NK-92 (cell line): ENCODE measurements around the gene CYP2A13.
"Not testable (repeated sequence)": the region's sequence is repeated elsewhere in the genome, so short reads cannot be mapped to it uniquely, and the experiment has no call there.

Experiments
- DNase-seq: peaks from one replicate; lab custom pipeline; 2025; ENCODE audit not compliant: unreplicated experiment; lab: John Stamatoyannopoulos, UW

Gene CYP2A13

DNA sequence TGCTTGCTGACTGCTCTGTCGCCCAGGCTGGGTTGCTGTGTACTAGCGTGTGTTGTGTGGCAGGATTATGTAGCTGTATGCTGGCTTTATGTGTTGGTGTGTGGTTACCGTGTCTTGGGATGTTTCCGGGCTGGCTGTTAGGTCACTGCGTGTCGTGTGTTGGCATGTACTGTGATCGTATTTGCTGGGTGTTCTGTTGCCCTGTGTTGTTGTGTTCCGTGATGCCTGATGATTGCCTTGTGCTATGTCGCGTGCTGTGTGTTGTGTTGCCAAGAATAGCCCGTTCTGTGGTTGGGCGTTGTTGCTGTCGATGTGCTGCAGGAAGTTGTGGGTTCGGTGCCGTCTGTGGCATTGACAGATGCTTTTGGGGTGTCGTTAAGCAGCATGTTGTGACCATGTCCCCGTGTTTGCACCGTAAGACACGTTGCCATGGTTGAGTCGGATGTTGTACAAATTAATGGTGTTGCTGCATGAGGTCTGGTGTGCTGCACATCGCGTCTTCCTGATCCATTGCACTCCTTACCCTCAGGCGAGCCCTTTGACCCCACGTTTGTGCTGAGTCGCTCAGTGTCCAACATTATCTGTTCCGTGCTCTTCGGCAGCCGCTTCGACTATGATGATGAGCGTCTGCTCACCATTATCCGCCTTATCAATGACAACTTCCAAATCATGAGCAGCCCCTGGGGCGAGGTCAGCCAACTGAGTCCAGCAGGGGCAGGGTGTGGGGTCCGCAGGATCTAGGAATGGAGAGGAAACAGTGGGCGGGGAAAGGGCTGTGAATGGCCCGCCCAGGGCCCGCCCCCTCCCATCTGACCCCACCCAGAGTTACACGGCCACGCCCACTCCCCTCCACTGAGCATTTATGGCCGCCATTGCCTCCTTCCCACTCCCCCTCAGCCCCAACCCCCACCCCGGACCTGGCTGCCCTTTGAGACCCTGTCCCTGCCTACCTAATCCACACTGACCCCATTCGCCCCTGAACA lies 33.0 kb downstream of the CYP2A13 start:
- DNase-seq, result not testable (repeated sequence)

- DNase-seq, result not testable (repeated sequence)
Measured at GRCh38 chr19:41122846-41123245, 34.6 kb downstream of the CYP2A13 start.

GRCh38 chr19:41123716-41124294 lies 35.6 kb downstream of the CYP2A13 start:
- no peak for DNase-seq

DNA sequence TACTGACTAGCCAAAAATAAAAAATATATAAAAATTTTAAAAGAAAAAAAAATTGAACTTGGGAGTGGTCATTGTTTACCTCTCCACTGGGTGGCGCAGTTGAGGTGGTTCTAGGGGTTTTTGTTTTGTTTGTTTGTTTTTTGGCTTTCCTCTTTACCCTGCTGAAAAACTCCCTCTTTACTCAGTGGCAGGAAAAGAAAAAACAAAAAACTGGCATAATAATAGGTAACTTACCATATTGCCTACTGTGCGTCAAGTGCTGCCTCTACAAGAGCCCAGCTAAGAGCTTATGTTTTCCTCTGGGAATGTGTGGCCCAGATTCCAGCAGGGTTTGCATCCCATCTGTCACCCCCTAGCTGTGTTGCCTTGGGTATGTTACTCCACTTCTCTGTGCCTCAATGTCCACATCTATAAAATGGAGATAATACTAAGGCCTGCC lies 38.5 kb downstream of the CYP2A13 start:
- not testable (repeated sequence) for DNase-seq

GRCh38 chr19:41127362-41127761 lies 39.1 kb downstream of the CYP2A13 start:
- DNase-seq, result not testable (repeated sequence)

DNA sequence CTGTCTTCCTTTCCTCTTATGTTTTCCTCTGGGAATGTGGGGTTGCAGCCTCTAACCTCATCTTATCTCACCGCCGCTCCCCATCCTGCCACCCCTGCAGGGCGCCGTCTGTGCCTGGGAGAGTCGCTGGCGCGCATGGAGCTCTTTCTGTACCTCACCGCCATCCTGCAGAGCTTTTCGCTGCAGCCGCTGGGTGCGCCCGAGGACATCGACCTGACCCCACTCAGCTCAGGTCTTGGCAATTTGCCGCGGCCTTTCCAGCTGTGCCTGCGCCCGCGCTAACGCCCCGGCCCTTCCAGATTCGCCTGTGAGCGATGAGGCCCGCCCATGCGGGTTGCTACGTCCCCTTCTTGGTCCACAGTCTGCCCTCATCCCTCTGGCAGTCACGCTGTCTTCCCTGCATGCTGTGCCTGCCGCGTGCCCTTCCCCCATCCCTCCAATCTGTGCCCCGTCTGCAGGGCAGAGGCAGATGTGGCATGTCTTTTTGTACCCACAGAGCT lies 39.6 kb downstream of the CYP2A13 start:
- DNase-seq, result not testable (repeated sequence)

GRCh38 chr19:41128692-41129091 lies 40.4 kb downstream of the CYP2A13 start:
- no peak for DNase-seq

GRCh38 chr19:41131186-41131585 lies 42.9 kb downstream of the CYP2A13 start:
- DNase-seq, result no peak

DNA sequence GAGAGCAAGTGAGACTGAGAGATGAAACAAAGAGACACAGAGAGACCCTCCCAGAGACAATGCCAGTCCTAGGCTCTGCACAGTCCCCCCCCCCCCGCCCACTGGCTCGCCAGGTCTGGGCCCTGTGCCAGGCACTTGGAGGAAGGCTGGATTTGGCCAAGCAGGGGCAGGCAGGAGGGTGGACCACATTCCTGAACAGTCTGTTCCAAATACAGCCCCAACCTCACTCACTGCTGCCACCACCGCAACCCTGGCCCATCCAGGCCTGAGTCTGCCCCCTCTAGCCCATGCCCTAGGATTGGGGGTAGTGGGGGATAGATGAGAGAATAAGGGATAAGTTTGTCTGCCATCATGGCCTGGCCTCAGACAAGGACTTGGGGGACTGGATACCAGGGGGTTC lies 45.0 kb downstream of the CYP2A13 start:
- no peak for DNase-seq

DNA sequence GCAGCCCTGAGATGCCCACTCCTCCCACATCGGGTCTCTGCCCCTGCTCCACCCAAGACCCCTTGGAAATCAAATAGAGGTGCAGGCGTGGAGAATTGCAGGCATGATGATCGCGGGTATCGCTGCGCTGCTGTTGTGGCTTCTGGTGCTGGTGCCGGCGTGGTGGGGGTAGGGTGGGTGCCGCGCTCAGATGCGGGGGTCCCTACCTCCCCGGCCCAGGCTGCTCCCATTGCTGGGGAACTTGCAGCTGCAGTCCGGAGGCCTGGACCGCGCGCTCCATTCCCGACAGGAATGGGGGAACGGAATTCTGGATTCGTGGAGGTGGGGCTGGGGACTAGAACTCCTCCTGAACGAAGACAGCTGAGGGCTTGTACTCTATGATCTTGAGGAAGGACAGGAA lies 46.4 kb downstream of the CYP2A13 start:
- DNase-seq, result no peak

- DNase-seq, result not testable (repeated sequence)
Measured at GRCh38 chr19:41135390-41136384, 47.4 kb downstream of the CYP2A13 start.

GRCh38 chr19:41136636-41137455 lies 48.6 kb downstream of the CYP2A13 start:
- DNase-seq, result no peak

DNA sequence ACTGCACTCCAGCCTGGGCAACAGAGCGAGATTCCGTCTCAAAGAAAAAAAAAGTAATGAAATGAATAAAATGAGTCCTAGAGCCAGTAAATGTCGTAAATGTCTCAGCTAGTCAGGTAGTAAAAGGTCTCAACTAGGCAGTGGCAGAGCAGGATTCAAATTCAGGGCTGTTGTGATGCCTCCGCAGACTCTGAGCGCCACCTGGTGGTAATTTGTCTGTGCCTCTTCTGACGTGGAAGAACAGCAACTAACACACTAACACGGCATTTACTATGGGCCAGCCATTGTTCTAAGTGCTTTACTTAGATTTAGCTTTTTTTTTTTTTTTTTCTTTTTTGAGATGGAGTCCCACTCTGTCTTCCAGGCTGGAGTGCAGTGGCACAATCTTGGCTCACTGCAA lies 56.2 kb downstream of the CYP2A13 start:
- no peak for DNase-seq
